GM19455 (cell line): ENCODE data around the gene PSD.

Source experiments
- ATAC-seq: cut with Tn5 transposase; IDR thresholded peaks from one replicate; pipeline ENCODE4 v1.9.1; 2021; ENCODE audit not compliant: unreplicated experiment

Gene PSD

DNA sequence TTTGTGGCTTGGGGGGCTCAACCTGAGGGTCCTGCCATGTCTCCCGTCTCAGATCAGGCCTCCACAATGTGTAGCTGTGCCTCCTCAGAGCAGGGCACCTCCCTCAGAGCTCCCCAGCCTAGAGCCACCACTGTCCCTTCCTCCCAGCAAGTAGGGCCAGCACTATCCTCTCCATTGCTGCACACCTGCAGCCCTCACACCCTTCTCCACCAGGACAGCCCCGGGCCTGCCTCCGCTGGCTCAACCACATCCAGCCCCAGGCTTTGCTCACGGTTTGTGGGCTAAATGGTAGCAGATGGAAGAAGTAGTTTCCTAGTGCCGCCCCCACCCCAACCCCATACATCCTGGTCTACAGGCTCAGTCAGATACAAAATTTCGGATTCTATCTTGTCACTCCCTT lies 13.0 kb downstream of the PSD start:
- ATAC-seq = no peak

- no peak for ATAC-seq
Measured at GRCh38 chr10:102405108-102405571, 13.4 kb downstream of the PSD start.

GRCh38 chr10:102404361-102405107 lies 14.1 kb downstream of the PSD start:
- ATAC-seq = no peak

DNA sequence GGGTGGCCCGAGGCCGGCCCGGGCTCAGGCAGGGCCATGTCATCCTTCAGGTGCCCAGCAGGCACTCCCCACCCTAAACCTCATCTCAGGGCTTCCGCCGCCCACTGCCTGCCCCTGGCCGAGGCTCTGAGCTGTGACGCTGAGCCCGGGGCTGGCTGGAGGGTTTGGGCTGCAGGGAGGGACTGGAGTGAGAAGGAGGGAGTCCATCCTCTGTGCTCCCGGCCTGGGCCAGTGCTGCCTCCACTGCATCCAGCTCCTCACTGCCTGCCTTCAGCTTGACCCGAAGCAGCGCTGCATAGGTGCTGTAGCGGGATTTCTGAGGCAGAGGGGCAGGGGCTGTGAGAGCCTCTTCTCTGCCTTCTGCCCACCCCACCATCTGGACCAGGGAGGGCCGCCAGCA lies 15.5 kb downstream of the PSD start:
- no peak for ATAC-seq

- ATAC-seq = no peak
Measured at GRCh38 chr10:102402512-102402896, 16.1 kb downstream of the PSD start.

DNA sequence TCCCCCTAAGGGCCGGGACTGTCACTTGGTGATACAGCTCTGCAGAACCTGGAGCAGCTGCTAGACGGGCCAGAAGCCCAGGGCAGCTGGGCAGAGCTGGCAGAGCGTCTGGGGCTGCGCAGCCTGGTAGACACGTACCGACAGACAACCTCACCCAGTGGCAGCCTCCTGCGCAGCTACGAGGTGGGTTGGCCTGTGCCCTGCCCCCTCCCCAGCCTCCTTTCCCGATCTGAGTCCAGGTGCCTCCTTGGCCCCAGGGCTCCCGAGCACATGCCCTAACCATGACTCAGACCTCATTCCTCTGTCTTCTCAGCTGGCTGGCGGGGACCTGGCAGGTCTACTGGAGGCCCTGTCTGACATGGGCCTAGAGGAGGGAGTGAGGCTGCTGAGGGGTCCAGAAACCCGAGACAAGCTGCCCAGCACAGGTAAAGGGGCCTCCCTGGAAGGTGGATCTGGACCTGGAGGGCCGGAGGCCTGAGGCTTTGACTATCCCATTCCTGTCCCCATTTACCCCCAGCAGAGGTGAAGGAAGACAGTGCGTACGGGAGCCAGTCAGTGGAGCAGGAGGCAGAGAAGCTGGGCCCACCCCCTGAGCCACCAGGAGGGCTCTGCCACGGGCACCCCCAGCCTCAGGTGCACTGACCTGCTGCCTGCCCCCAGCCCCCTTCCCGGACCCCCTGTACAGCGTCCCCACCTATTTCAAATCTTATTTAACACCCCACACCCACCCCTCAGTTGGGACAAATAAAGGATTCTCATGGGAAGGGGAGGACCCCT lies 16.7 kb downstream of the PSD start:
- no peak for ATAC-seq

- no peak for ATAC-seq
Measured at GRCh38 chr10:102401342-102401654, 17.3 kb downstream of the PSD start.

DNA sequence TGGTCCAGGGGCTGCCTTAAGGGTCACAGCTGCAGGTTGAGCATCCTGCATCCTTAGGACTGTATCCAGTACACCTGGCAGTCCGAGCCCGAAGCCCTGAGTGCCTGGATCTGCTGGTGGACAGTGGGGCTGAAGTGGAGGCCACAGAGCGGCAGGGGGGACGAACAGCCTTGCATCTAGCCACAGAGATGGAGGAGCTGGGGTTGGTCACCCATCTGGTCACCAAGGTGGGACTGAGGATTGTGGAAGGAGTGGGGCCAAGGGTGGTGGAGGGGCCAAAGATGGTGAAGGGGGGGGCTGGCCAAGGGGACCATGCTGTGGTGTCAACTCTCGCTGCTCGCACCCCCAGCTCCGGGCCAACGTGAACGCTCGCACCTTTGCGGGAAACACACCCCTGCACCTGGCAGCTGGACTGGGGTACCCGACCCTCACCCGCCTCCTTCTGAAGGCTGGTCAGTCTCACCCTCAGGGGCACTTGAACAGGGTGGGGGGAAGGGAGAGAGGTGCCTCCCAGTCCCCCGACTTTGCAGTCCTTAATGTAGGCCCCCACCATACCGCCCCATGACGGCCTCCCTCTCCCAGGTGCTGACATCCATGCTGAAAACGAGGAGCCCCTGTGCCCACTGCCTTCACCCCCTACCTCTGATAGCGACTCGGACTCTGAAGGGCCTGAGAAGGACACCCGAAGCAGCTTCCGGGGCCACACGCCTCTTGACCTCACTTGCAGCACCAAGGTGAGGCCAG lies 17.8 kb downstream of the PSD start:
- ATAC-seq = no peak

DNA sequence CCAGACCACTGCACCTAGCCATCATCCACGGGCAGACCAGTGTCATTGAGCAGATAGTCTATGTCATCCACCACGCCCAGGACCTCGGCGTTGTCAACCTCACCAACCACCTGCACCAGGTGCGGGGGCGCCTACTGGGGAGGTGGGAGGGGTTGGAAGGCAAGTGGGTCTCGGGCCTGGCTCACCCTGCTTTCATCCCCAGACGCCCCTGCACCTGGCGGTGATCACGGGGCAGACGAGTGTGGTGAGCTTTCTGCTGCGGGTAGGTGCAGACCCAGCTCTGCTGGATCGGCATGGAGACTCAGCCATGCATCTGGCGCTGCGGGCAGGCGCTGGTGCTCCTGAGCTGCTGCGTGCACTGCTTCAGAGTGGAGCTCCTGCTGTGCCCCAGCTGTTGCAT lies 18.5 kb downstream of the PSD start:
- no peak for ATAC-seq

- ATAC-seq = peak; percentile 40
Measured at GRCh38 chr10:102399217-102400021, 19.2 kb downstream of the PSD start.

DNA sequence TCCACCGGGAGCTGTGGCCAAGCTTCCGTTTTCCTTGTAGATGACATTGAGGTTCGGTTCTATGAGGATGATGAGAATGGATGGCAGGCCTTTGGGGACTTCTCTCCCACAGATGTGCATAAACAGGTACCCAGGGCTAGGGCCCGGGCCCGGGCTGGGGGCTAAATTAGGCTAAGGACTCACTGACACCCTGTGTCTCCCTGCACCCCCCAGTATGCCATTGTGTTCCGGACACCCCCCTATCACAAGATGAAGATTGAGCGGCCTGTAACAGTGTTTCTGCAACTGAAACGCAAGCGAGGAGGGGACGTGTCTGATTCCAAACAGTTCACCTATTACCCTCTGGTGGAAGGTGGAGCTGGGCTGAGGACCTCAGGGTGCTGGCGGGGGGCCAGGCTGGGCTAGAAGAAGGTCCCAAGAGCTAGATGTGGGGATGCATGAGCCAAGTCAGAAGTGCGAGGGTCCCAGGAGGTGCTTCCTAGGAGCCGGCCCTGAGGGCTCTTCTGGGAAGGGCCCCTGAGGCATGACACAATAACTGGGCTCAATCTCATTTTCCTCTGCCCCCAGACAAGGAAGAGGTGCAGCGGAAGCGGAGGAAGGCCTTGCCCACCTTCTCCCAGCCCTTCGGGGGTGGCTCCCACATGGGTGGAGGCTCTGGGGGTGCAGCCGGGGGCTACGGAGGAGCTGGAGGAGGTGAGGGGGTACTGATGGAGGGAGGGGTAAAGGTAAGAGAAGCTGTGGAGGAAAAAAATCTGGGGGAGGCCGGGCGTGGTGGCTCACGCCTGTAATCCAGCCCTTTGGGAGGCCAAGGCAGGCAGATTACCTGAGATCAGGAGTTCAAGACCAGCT lies 20.2 kb downstream of the PSD start:
- no peak for ATAC-seq

DNA sequence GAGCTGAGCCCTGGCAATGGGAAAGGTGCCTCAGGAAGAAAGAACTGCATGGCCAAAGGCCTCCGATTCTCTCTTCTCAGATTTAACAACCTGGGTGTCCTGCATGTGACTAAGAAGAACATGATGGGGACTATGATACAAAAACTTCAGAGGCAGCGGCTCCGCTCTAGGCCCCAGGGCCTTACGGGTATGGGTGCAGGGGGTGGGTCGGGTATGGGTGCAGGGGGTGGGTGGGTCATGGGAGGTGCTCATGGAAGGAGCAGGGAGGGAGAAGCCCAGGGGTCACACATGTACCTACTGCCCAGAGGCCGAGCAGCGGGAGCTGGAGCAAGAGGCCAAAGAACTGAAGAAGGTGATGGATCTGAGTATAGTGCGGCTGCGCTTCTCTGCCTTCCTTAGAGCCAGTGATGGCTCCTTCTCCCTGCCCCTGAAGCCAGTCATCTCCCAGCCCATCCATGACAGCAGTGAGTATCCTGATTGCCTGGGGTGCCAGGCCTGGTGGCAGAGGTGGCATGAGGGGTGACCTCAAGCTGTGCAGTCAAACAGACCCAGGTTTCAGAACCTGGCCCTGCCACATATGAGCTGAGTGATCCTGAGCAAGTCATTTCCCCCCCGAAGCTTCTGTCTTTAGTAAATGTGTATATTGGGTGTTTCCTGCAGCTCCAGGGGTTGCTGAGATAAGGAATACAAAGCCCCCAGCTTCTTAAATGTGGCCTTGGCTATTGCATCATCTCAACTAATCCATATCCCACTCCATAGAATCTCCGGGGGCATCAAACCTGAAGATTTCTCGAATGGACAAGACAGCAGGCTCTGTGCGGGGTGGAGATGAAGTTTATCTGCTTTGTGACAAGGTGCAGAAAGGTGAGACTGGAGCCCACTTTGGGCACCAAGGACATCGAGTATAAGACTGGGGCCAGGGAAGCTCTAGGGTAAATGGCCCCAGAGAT lies 21.1 kb downstream of the PSD start:
- ATAC-seq = no peak

GRCh38 chr10:102396730-102397151 lies 21.8 kb downstream of the PSD start:
- ATAC-seq = no peak

DNA sequence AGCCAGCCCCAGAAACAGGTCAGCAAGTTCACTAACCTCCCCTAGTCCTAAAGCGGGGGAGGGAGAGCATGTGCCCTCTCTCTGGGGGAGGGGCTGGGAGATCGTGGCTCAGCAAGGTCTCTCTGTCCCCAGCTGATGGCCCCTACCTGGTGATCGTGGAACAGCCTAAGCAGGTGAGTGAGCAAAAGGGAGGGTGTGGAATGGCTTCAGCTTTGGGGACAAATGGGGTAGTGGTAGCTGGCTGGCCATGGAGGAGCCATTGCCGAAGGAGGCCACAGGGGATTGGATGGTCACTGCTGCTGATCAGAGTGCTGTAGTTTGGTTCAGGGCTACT lies 22.3 kb downstream of the PSD start:
- no peak for ATAC-seq

- peak; percentile 31 for ATAC-seq
Measured at GRCh38 chr10:102395400-102396316, 22.9 kb downstream of the PSD start, which contains the start of gene NFKB2. Gene NFKB2, plus strand, starts transcription at chr10:102395705. Its CDS starts 255 bp downstream, at chr10:102395960.

DNA sequence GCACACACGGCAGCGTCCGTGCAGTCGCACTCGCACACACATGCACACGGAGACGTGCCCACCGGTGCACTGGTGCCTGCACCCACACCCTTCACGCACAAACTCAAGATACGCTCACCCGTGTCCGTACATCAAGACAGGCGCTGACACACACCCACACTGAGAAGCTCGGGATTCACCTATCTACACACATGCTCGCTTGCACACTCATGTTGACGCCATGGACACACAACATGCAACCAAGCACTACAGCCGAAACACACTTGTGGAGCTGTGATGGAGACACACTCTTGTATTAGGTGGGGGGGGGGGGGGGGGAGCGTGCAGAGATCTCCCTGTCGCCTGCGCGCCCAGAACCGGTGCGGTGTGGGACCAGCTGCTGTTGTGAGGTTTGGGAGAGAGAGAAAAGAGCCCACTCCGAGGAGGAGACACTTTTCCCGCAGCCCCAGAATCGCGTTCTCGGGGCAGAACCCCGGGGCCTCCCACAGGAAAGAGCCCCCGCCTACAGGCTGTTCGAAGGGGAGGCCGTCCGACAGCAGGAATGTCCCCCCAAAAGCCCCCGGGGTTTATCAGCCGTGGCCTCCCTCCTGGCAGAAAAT lies 23.7 kb downstream of the PSD start:
- ATAC-seq = peak; percentile 1

DNA sequence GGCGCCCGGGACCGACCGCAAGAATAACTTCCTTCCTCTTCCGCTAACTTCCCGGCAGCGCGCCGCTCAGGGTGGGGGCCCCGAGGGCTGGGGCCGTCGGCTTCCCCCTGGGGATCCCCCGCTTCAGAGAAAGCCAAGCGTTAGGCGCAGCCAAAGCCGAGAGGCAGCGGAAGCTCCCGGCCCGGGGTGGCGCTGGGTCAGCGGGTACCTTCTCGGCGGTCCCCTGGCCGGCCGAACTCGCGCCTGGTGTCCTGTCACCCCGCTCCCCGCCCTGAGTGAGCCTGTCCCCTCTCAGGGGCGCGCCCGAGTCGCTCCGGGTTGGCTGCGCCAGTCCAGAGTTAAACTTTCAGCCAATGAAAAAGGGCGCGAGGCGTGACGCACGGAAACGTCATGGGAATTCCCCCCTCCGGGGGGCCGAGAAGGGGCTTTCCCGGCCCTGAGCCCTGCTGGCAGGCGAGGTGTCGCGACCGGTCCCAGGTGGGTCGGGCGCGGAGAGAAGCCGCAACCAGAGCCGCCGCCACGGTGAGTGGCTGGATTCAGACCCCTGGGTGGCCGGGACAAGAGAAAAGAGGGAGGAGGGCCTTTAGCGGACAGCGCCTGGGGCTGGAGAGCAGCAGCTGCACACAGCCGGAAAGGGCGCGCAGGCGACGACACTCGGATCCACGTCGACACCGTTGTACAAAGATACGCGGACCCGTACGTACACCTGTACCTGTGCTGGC lies 24.3 kb downstream of the PSD start:
- peak; percentile 82 for ATAC-seq
